Stimulated activated CD8-positive, alpha-beta memory T cell treated with anti-CD3 and anti-CD28 coated beads, Interleukin-2, amount 100 ng/mL, for 48 hours (primary cell): Measurements from ENCODE around the gene RFK.
"Not testable (repeated sequence)": the region's sequence is repeated elsewhere in the genome, so short reads cannot be mapped to it uniquely, and the experiment has no call there.

Experiments
- DNase-seq, 2 donors: peaks; one replicate each; pipeline ENCODE4 v3.0.0-alpha.2; 2020; ENCODE audit warnings: low read depth in 2 of 2

The RFK gene

DNA sequence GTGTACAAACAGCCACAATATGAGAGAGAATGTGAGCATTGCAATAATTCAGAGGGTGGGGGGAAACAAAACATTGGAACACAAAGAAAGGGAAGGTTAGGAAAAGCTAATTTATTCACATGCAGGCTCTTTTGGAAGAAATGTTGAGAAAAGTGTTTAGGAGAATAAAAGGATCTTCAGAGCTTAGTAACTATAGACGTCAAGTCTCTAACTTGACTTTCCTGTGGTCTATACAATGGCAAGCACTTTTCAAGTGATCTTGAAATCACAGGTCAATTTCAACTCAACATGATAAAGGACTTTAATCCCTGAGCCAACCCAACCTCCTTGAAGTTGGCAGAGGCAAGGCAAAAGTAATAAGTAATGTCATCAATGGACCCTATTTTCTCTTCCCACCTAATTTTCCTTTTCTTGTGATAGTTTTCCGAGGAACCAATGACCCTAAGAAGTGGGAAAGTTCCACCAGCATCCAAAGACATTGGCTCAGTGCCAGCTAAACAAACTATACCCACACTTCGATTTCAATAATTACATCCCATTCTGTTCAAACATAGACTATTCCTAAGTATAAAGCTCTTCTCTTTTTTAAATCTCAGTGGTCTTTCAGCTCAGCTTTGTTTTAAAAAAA lies 23.7 kb downstream of the RFK start:
- no peak for DNase-seq

DNA sequence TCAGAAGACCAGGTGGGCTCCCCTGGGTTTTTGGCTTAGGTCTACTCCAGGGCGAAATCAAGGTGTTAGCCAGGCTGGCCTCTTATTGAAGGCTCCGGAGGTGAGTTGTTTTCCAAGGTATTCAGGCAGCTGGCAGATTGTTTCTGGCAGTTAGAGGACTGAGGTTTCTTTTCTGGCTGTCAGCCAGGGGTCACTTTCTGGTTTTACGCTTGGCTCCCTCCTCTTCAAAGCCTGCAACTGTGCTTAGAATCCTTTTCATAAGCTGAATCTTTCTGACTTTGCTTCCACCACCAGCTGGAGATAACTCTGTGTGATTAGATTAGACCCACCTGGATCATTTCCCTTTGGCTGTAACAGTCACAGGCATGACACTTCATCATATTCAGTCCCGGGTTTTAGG lies 24.6 kb downstream of the RFK start:
- no peak for DNase-seq

DNA sequence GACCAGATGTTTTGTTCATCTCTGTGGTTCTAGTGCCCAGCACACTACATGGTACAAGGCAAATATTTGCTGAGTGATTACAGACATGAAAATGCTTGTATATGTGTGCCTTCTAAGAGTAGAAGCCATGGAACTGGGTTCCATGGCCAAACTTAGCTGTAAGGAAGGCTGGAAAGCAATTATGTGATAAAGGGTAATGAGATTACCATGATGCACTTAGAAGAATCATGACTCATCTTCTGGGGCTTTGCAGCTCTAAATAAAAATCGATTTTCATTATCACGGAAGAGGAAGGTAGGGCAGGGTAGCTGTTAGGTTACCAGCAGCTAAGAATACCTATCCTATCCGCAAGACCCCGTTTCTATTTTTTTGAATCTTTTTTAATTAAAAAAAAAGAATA lies 28.0 kb downstream of the RFK start:
- DNase-seq, result no peak

DNA sequence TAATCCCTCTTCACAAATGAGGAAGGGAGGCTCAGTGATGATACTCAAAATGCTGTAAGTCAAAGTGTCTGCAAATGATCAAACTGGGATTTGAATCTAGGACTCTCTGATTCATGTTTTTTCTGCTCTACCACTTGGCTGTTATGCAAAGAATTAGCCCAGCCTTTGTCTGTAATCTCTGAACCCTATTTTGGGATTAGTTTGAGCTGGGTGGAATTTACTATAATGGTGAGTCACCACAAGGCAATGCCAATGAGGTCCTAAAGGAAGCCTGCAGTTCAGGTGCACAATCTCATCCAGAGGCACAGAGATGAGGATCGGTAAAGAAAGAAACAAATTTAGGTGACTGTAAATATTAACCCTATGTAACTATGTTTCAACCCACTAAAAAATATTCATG lies 29.2 kb downstream of the RFK start:
- no peak for DNase-seq

DNA sequence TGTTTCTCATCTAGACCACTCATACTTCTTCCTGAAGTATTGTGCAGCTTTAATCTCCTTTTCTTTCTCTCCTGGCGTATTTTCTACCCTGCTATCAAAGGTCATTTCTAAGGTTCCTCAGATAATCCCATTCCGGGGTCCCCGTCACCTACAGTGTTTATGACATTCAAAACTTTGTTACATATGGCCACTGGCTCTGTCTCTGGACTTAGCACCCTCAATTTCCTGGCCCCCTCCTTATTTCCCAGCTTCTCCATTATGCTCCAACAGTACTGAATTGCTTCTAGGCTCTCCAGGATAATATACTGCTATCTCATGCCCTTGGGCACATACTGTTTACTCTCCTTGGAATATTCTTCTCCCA lies 31.2 kb downstream of the RFK start:
- DNase-seq, result no peak

DNA sequence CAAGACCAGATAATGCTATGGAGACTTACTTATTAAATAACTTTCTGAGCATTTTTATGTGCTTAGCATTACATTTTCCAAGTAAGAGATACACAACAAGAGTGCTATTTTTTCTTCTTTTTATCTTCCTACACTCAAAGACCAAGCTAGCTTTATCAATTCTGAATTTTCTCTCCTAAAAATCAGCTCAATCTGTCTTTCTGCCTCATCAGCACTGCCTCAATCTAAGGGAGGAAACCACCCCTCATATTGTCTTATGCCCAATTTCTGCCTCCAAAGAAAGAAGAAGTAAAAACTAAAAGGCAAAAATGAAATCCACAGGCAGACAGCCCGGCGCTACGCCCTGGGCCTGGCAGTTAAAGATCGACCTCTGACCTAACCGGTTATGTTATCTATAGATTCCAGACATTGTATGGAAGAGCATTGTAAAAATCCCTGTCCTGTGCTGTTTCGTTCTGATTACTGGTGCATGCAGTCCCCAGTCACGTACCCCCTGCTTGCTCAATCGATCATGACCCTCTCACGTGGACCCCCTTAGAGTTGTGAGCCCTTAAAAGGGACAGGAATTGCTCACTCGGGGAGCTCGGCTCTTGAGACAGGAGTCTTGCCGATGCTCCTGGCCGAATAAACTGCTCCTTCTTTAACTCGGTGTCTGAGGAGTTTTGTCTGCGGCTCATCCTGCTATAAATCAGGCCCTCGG lies 31.7 kb downstream of the RFK start:
- not testable (repeated sequence) for DNase-seq

DNA sequence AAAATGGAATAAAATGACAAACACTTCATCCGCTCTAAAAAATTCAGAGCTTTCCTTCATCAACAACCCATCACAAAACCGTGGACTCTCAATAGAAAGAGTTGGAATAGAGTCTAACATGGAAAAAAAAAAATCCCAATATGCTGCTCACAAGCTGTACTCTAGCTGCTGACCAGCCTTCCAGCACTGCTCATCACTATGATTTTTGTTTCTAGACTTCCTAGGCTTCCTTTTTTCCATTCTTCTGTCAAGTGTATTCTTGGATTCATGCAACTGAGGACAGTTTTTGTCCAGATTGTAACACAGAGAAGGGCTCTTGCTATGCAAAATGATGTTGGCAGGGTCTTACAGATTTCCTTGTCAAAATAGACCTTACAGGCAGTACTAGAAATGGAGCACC lies 34.5 kb downstream of the RFK start:
- DNase-seq, result no peak

DNA sequence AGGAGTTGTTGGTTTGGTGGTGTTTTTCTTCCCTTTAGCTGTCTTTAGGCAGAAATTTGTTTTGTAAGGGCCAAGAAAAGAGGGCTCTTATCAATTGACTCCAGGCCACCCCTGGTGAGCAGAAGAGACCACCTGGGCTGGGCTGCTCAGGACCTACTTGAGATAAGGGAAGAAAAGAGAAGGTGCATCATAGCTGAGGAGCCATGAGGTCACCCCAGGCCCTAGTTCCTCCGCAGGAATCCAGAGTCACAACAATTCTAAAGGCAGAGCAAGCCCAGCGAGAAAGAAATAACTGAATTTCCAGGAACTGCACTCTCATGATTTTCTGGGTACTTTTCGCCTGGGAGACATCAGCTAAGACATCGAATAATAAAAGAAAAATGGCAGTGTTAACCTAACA lies 34.9 kb downstream of the RFK start:
- DNase-seq, result no peak

DNA sequence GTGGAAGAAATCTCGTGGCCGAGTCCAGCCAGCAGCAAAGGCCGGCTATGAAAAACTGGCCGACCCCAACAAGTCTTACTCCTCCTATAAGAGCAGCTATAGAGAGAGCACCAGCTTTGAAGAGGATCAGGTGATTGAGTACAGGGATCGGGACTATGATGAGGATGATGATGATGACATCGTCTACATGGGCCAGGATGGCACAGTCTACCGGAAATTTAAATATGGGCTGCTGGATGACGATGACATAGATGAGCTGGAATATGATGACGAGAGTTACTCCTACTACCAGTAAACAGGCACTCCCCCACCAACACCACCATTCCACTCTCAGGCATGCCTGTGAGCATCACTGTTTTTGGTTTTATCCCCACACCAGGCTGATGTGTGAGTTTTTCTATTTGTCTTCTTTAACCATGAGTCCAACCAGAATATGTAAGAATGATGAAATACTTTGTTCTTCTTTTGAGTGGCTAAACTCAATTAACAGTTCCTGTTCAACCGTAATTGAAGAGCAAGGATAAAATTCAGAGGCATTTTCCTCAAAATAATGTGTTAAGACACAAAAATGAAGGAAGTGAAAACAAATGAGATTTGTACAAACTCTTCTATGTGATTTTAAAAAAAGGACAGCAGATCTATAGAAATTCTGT lies 35.5 kb downstream of the RFK start:
- DNase-seq, result no peak

DNA sequence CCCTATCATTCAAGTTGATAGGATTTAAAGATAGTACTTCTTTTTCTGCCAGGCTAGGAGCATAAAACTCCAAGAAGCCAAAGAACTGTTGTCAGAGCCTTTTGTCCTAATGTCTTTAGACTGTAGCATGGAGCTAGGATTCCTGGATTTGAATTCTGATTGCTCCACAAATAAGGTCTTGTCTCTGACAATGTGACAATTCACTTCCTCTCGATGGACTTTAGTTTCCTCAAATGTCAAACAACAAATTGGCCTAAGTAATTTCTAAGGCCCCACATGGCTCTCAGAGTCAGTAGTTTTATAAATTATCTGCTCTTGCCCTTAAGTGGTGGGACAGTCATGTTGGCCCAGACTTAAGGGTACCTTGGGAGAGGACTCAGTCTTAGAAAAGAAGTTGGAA lies 36.7 kb downstream of the RFK start:
- DNase-seq, result no peak

DNA sequence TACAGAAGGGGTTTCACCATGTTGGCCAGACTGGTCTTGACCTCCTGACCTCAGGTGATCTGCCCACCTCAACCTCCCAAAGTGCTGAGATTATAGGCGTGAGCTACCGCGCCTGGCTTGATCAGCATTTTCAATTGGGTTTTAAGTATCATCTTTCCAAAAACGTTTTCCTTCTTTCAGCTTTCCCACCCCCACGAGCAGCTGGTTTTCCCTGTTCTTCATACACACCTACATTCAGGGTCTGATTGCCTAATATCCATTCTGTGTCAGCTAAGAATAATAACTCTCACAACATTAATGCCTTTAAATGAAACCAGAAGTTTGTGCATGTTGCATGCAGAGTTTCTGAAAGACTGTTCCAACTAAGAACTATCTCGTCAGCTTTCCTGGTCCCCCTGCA lies 38.3 kb downstream of the RFK start:
- DNase-seq, result no peak

DNA sequence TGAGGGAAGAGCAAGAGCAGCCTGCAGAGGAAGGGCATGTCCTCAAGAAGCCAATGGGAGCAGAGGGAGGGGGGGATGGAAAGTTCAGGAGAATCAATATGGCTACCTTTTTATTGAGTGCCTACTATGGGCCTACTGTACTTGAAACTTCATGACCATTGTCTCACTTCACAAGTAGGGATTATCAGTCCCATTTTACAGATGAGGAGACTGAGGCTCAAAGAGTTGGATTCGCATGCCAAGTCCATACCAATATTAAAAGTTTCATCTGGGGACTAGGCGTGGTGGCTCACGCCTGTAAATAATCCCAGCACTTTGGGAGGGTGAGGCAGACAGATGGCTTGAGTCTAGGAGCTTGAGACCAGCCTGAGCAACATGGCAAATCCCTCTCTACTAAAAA lies 40.0 kb downstream of the RFK start:
- DNase-seq, result no peak

DNA sequence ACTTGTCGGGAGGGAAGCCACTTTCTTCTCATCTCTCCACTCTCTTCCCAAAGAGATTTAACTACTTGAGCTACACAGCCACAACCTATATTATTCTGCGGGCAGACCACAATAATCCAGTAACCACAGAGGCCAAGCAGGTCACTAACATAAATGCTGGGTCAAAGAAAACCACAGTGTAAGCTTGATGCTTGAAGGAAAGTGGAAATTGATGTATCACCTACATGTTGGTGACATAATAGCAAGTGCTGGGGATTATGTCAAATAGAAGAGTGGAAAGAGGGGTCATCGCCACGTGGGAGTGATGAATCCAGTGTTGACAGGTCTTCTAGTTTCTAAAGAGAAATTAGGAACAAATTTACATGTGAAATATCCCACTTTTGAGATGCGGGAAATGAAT lies 40.9 kb downstream of the RFK start:
- DNase-seq, result no peak

DNA sequence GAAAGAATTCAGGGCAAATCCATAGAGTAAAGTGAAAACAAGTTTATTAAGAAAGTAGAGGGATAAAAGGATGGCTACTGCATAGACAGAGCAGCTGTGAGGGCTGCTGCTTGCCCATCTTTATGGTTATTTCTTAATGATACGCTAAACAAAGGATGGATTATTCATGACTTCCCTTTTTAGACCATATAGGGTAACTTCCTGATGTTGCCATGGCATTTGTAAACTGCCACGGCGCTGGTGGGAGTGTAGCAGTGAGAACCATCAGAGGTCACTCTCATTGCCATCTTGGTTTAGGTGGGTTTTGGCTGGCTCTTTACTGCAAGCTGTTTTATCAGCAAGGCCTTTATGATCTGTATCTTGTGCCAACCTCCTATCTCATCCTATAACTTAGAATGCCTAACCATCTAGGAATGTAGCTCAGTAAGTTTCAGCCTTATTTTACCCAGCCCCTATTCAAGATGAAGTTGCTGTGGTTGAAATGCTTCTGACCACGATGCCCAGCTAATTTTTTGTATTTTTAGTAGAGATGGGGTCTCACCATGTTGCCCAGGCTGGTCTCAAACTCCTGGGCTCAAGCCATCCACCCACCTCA lies 42.1 kb downstream of the RFK start:
- DNase-seq, result no peak

DNA sequence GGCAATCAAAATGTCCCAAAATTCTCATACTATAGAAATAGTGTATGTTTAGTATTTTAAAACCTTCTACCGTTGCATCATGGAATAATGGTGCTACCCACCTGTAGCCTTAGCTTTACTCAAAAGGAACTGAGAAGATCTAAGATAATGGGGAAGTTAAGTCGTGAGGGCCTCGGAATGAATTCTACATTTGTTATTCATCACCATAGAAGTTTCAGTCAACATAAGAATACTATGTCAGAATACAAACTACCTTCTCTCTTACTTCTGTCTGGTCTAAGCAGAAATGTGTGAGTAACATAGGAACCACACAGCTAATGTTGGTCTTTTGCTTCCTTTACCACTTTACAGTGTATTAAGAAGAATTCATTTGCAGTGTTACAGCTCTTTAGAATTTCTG lies 43.2 kb downstream of the RFK start:
- DNase-seq, result no peak

DNA sequence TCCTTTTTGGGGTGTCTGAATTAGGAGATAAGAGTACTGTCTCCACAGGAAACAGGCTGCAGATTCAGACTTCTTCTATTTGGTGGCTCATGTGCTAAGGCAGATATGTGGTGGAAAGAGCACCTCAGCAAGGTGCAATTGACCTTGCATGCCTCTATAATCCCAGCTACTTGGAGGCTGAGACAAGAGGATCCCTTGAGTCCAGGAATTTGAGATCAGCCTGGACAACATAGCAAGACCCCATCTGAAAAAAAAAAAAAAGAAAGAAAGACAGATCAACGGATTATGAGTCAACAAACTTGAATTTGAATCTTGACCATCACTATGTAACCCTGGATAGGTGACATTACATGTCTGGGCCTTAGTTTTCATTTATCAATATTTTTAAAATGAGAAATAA lies 44.4 kb downstream of the RFK start:
- DNase-seq, result no peak

DNA sequence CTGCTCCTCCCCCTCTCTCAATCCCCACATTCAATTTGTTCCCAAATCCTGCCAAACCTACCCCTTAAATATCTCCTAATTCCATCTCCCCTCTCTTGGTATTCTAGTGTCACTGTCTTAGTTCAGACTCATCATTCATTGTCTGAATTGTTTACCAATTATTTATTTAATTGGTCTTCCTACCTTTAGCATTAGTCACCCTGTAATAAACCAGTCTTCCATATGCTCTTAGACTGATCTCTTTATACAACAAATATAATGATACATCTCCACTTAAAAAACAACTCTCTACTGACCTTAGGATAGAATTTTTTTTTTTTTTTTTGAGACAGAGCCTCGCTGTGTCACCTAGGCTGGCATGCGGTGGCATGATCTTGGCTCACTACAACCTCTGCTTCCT lies 51.4 kb downstream of the RFK start:
- DNase-seq, result no peak

DNA sequence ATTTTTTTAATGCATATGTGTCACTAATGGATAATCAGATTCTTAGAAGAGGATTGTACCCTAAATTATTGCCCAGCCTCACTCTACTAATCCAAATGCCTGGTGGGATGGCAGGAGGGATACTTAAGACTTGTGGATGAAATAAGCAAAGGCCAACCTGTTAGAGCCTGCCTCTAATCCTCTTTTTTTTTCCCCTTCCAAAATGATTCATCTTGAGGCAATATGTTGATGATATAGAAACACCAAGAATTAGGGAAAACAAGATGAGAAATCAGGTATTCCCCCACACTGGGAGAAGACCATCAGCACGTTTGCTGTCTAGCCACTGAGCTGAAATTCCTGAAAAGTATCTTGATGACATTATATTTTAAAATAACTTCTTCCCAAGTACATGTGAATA lies 52.0 kb downstream of the RFK start:
- DNase-seq, result no peak

DNA sequence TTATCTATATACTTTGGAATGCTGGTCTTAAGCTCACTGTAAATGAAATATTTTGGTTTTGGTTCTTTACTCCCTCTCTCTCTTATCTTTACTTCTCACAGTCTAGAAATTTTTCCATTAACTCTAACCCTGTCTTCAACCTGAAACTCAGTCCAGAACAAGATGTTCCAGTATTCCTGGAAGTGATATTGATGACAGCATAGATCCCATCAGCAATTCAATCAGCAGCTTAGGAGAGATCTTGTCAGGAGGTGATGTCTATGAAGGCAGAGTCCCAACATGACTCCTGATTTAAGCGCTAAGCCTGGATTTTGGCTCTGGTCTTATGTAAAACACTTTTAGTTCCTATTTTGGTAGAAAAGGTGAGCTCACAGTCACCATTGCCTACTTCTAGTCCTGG lies 52.6 kb downstream of the RFK start:
- DNase-seq, result no peak

DNA sequence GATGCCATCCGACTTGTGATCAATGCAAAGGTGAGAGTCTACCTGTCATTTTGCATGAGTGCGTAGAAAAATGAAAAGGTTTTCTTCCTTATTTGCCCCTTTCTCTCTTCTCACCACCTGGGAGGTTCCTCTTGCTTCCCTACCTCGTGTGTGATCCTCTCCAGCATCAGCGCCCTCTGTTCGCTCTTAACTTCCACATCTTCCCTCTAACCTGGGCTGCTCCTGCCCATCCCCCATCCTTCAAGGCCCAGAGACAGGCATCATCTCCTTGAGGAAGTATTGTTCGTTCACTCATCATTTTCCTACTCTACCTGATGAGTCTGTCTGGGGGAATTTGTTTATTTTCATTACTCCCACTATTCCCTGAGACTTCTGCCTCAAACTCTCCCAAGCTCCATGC lies 55.8 kb downstream of the RFK start:
- DNase-seq, result no peak

DNA sequence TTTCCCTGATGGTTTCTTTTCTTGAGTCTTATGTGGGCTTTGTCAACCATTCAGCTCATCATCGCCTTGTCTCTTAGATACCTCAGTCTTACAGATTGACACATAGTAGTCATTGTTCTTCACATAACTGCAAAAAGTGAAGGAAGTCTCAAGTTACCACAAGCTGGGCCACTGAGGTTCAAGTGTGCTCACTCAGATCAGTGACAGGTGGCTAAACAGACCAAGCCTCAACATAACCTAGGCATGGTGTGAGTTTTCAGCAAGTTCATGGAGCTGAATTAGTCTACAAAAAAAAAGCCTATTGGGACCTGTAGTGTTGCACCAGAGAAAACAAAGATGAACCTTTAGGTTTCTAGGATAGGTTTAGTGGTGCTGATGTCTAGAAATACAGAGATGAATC lies 58.2 kb downstream of the RFK start:
- no peak for DNase-seq
